Activated T-helper 2 cell treated with anti-CD3 and anti-CD28 coated beads, Interferon-gamma antibody, Interleukin-2, Interleukin-4, amounts not matched to agents 10 μg/mL and 5 μg/mL and 100 μg/mL, durations not matched to agents 14 hours and 24 hours and 36 hours (primary cell): ENCODE measurements around the gene ALG3. TPM values are rescaled to one million over a fixed set of nuclear protein-coding genes. Genes with fewer than 3 reads are reported as not detected.

ENCODE experiments used
- DNase-seq: peaks from one replicate; pipeline ENCODE4 v3.0.0; 2021; ENCODE audit warnings: low spot score
- H3K27ac Mint-ChIP-seq: one replicate; pipeline ENCODE4 v1.8.0; 2021; ENCODE audit warnings: mixed read lengths
- H3K27me3 Mint-ChIP-seq: one replicate; pipeline ENCODE4 v1.8.0; 2021; ENCODE audit warnings: low read depth, mixed read lengths
- H3K36me3 Mint-ChIP-seq: one replicate; pipeline ENCODE4 v1.8.0; 2021; ENCODE audit warnings: low read depth, mixed read lengths
- H3K4me1 Mint-ChIP-seq: one replicate; pipeline ENCODE4 v1.8.0; 2021; ENCODE audit warnings: low read depth, mixed read lengths
- H3K4me3 Mint-ChIP-seq: one replicate; pipeline ENCODE4 v1.8.0; 2021; ENCODE audit warnings: low read depth, mild to moderate bottlenecking, moderate library complexity, mixed read lengths
- H3K9me3 Mint-ChIP-seq: one replicate; pipeline ENCODE4 v1.8.0; 2021; ENCODE audit warnings: mixed read lengths
- intact Hi-C: fragments of 100-400 bp; cut with micrococcal nuclease; formaldehyde crosslinking; loops from one replicate; pipeline ENCODE4 v1.15.1; 2023
- total RNA-seq: library from RNA; stranded (reverse); gene quantifications from 2 replicates; pipeline ENCODE4 v1.2.3, GENCODE V29; 2022

The ALG3 gene
- total RNA-seq = 64.0 and 66.6 TPM in 2 replicates

DNA sequence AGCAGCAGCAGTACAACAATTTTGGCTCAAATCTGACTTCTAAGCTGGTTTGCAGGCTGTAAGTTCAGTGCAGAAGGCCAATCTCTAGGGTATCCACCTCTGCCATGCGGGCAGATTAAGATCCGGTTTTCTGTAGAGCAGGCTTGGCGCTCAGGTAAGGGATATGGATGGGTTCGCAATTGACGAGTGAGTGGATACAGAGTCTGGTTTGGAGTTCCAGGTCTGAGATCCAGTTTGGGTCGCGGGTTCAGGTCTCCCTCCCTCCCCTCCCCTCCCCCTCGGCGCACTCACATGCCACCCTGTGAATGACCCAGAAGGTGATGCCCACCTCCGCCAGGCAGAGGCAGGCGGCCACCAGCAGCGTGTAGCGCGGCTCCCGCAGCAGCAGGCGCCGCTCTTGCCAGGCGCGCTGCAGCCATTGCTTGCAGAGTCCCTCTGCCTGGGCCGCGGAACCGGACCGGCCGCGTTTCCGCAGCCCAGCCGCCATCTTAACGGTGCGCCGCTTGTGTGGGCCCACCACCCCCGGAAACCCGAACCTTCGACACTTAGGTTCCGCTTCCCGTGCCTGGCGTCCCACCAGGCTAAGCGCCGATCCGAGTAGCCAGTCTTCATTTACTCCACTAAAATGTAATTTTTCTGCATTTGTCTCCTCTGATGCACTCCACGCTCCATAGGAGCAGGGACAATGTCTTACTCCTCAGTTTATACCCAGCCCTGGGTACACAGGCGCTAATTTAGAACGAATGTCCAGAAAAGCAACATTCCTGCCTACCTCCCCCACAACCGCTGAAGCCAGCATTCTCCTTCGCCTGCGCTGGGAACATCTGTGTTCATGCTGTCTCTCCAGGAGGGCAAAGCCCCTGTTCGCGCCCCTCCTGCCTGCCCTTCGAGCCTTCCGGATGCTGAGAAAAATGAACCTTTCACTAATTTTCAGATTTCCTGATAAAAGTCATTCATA is at the start of gene ALG3:
ALG3 (minus strand) TSS at position 509 of the 958 bp plus-strand sequence; CDS start at position 487, 22 bp downstream.
- Mint-ChIP-seq H3K27ac (peak within 1 kb of the TSS; percentile 99), H3K9me3 (no peaks in the 10 kb centered on the region), H3K4me1 (peaks cover 7% of the 10 kb centered on the region), H3K36me3 (peaks cover 22% of the 10 kb centered on the region), H3K27me3 (no peaks in the 10 kb centered on the region), H3K4me3 (peak within 1 kb of the TSS; percentile 95)
- intact Hi-C loops = loop anchor here (1.0 to 2.0 kb wide), 8 partner anchors 51 to 364 kb away; partner anchors contain the start of genes ABCC5, ABCF3, AP2M1 and EIF2B5
- peak; percentile 83 for DNase-seq

DNA sequence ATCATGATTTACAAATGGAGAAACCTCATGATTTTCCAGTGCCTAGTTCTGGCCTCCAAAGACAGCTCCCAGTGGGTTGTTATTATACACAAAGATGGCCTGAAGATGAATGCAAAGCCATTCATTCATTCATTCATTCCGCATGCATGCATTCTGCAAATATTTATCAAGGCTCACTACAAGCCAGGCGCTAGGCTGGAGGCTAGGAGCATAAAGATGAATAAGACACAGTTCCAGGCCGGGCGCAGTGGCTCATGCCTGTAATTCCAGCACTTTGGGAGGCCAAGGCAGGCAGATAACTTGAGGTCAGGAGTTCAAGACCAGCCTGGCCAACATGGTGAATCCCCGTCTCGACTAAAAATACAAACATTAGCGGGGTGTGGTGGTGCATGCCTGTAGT is 47.9 kb upstream of the ALG3 start:
- Mint-ChIP-seq H3K4me3 (no peak overlapping the region), H3K27me3 (peaks cover 2% of the 10 kb centered on the region), H3K4me1 (peaks cover 16% of the 10 kb centered on the region), H3K27ac (no peak overlapping the region), H3K36me3 (peaks cover 18% of the 10 kb centered on the region), H3K9me3 (no peaks in the 10 kb centered on the region)
- DNase-seq = no peak
- intact Hi-C loops = no loop called here

- no peaks in the 10 kb centered on the region for H3K9me3 Mint-ChIP-seq
- H3K4me3 Mint-ChIP-seq = no peak overlapping the region
- DNase-seq = no peak
- intact Hi-C loops = no loop called here
- H3K4me1 Mint-ChIP-seq = peaks cover 13% of the 10 kb centered on the region
- H3K27me3 Mint-ChIP-seq = peaks cover 2% of the 10 kb centered on the region
- H3K36me3 Mint-ChIP-seq = peaks cover 13% of the 10 kb centered on the region
- H3K27ac Mint-ChIP-seq = no peak overlapping the region
Measured at GRCh38 chr3:184295771-184296170, 47.0 kb upstream of the ALG3 start.

DNA sequence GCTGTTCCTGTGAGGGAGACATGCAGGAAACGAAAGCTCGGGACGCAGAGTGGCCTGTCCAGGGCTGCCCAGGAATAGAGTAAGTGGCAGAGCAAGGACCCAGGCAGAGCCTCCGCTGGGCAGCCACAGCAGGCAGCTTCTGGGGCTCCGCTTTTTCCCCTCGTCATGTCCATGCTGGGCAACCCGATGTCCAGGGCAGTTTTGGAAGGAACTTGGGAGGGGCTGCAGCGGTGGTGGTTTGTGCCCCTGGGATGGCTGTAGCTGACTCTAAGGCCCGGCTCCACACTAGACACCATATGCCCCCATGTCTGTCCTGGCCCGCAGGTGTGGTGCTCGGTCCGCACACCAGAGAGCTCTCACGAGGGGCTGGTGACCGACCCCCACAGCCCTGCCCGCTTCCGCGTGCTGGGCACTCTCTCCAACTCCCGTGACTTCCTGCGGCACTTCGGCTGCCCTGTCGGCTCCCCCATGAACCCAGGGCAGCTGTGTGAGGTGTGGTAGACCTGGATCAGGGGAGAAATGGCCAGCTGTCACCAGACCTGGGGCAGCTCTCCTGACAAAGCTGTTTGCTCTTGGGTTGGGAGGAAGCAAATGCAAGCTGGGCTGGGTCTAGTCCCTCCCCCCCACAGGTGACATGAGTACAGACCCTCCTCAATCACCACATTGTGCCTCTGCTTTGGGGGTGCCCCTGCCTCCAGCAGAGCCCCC is 43.1 kb upstream of the ALG3 start:
- no peak overlapping the region for H3K4me3 Mint-ChIP-seq
- H3K27ac Mint-ChIP-seq = no peak overlapping the region
- peaks cover 5% of the 10 kb centered on the region for H3K27me3 Mint-ChIP-seq
- no peaks in the 10 kb centered on the region for H3K9me3 Mint-ChIP-seq
- no peaks in the 10 kb centered on the region for H3K36me3 Mint-ChIP-seq
- no peak for DNase-seq
- intact Hi-C loops = no loop called here
- no peaks in the 10 kb centered on the region for H3K4me1 Mint-ChIP-seq

GRCh38 chr3:184291044-184291737 is 42.4 kb upstream of the ALG3 start:
- peaks cover 6% of the 10 kb centered on the region for H3K27me3 Mint-ChIP-seq
- H3K27ac Mint-ChIP-seq = no peak overlapping the region
- intact Hi-C loops = no loop called here
- DNase-seq = no peak
- H3K9me3 Mint-ChIP-seq = no peaks in the 10 kb centered on the region
- H3K4me1 Mint-ChIP-seq = no peaks in the 10 kb centered on the region
- no peaks in the 10 kb centered on the region for H3K36me3 Mint-ChIP-seq
- H3K4me3 Mint-ChIP-seq = no peak overlapping the region

- Mint-ChIP-seq H3K4me3 (no peak overlapping the region), H3K27ac (no peak overlapping the region), H3K36me3 (no peaks in the 10 kb centered on the region), H3K9me3 (no peaks in the 10 kb centered on the region), H3K27me3 (peaks cover 12% of the 10 kb centered on the region), H3K4me1 (no peaks in the 10 kb centered on the region)
- DNase-seq = no peak
- intact Hi-C loops = no loop called here
Measured at GRCh38 chr3:184290331-184290730, 41.6 kb upstream of the ALG3 start.

DNA sequence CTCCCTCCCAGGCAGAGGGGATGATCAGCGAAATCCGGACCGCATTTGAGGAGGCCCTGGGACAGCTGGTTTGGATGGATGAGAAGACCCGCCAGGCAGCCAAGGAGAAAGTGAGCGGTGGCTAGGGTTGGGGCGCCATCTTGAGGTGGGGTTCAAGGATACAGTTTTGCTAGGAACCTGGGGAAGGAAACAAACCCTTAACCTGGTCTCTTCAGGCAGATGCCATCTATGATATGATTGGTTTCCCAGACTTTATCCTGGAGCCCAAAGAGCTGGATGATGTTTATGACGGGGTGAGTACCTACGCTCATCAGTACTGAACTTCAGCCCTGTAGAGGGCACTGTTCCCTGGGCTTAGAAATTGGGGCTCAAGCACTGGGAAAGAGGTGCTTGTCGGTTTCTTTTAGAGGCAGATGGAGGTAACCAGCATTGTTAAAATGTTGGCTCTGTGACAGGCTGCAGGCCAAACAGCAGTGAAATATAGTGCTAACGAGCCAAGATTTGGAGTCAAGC is 40.7 kb upstream of the ALG3 start:
- no peaks in the 10 kb centered on the region for H3K36me3 Mint-ChIP-seq
- H3K4me3 Mint-ChIP-seq = no peak overlapping the region
- DNase-seq = peak; percentile 43
- intact Hi-C loops = loop anchor here (1.0 to 2.0 kb wide), 2 partner anchors 63 to 394 kb away; no protein-coding TSS in a partner anchor
- H3K9me3 Mint-ChIP-seq = no peaks in the 10 kb centered on the region
- H3K4me1 Mint-ChIP-seq = no peaks in the 10 kb centered on the region
- H3K27ac Mint-ChIP-seq = no peak overlapping the region
- peaks cover 12% of the 10 kb centered on the region for H3K27me3 Mint-ChIP-seq

GRCh38 chr3:184284696-184285095 is 35.9 kb upstream of the ALG3 start:
- Mint-ChIP-seq H3K27ac (no peak overlapping the region), H3K4me1 (no peaks in the 10 kb centered on the region), H3K36me3 (no peaks in the 10 kb centered on the region), H3K4me3 (no peak overlapping the region), H3K27me3 (peaks cover 16% of the 10 kb centered on the region), H3K9me3 (no peaks in the 10 kb centered on the region)
- intact Hi-C loops = no loop called here
- no peak for DNase-seq

- peaks cover 19% of the 10 kb centered on the region for H3K27me3 Mint-ChIP-seq
- no peaks in the 10 kb centered on the region for H3K4me1 Mint-ChIP-seq
- H3K36me3 Mint-ChIP-seq = no peaks in the 10 kb centered on the region
- no peak overlapping the region for H3K27ac Mint-ChIP-seq
- H3K4me3 Mint-ChIP-seq = no peak overlapping the region
- no peaks in the 10 kb centered on the region for H3K9me3 Mint-ChIP-seq
- intact Hi-C loops = no loop called here
- DNase-seq = no peak
Measured at GRCh38 chr3:184283681-184284080, 34.9 kb upstream of the ALG3 start.

GRCh38 chr3:184282941-184283340 is 34.2 kb upstream of the ALG3 start:
- DNase-seq = no peak
- intact Hi-C loops = no loop called here
- Mint-ChIP-seq H3K4me1 (no peaks in the 10 kb centered on the region), H3K27ac (no peak overlapping the region), H3K27me3 (peaks cover 20% of the 10 kb centered on the region), H3K36me3 (no peaks in the 10 kb centered on the region), H3K9me3 (no peaks in the 10 kb centered on the region), H3K4me3 (no peak overlapping the region)

DNA sequence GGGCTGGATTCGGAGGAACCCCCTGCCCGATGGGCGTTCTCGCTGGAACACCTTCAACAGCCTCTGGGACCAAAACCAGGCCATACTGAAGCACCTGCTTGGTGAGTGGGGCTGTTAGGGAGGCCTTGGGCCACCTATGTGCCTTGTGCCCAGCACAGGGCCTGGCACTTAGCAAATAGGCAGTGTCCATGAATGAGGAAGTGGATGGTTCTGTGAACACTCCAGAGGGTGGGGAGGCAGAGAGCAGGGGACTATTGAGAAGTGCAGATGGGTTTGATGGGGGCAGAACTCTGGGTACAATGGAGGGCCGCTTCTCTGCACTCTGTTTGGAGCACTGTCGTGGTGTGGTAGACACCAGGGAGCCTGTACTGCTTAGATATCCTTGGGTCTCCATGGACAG is 28.6 kb upstream of the ALG3 start:
- peaks cover 40% of the 10 kb centered on the region for H3K27me3 Mint-ChIP-seq
- H3K9me3 Mint-ChIP-seq = no peaks in the 10 kb centered on the region
- DNase-seq = no peak
- H3K4me1 Mint-ChIP-seq = no peaks in the 10 kb centered on the region
- no peak overlapping the region for H3K4me3 Mint-ChIP-seq
- intact Hi-C loops = no loop called here
- no peaks in the 10 kb centered on the region for H3K36me3 Mint-ChIP-seq
- no peak overlapping the region for H3K27ac Mint-ChIP-seq
